Central memory CD8-positive, alpha-beta T cell (primary cell): ENCODE data around the gene DNASE1L2.
"Not testable (repeated sequence)": the region's sequence is repeated elsewhere in the genome, so short reads cannot be mapped to it uniquely, and the experiment has no call there.

Experiments used
- ATAC-seq: fragments of 150-1000 bp; cut with Tn5 transposase; replicated peaks from 2 replicates; pipeline ENCODE4 v1.10.0; 2022; ENCODE audit warnings: mild to moderate bottlenecking, moderate FRiP score, moderate number of reproducible peaks; ENCODE audit not compliant: poor library complexity, severe bottlenecking; ENCODE audit errors: extremely low read depth
- DNase-seq, 2 donors: peaks; one replicate each; pipeline ENCODE4 v3.0.0; 2021; ENCODE audit warnings: low spot score in 2 of 2
- H3K27ac Mint-ChIP-seq: one replicate; pipeline ENCODE4 v1.8.0; 2022; ENCODE audit warnings: low read depth, mild to moderate bottlenecking, moderate library complexity, mixed read lengths
- H3K27me3 Mint-ChIP-seq: one replicate; pipeline ENCODE4 v1.8.0; 2022; ENCODE audit warnings: mixed read lengths
- H3K36me3 Mint-ChIP-seq: one replicate; pipeline ENCODE4 v1.8.0; 2022; ENCODE audit warnings: mild to moderate bottlenecking, moderate library complexity, mixed read lengths; ENCODE audit not compliant: insufficient read depth
- H3K4me1 Mint-ChIP-seq: one replicate; pipeline ENCODE4 v1.8.0; 2022; ENCODE audit warnings: mixed read lengths
- H3K4me3 Mint-ChIP-seq: one replicate; pipeline ENCODE4 v1.8.0; 2022; ENCODE audit warnings: mild to moderate bottlenecking, moderate library complexity, mixed read lengths
- H3K9me3 Mint-ChIP-seq: one replicate; pipeline ENCODE4 v1.8.0; 2022; ENCODE audit warnings: mixed read lengths

DNASE1L2 gene

GRCh38 chr16:2233046-2233775, 3.0 kb upstream of the DNASE1L2 start:
- ATAC-seq (no peak), DNase-seq (no peak)
- no peak overlapping the region for H3K27ac Mint-ChIP-seq
- peaks cover 7% of the 10 kb centered on the region for H3K36me3 Mint-ChIP-seq
- H3K27me3 Mint-ChIP-seq: no peaks in the 10 kb centered on the region
- no peaks in the 10 kb centered on the region for H3K9me3 Mint-ChIP-seq
- H3K4me1 Mint-ChIP-seq: no peaks in the 10 kb centered on the region
- H3K4me3 Mint-ChIP-seq: no peak overlapping the region

- H3K4me3 Mint-ChIP-seq: no peak overlapping the region
- no peaks in the 10 kb centered on the region for H3K4me1 Mint-ChIP-seq
- no peaks in the 10 kb centered on the region for H3K27me3 Mint-ChIP-seq
- H3K27ac Mint-ChIP-seq: no peak overlapping the region
- no peaks in the 10 kb centered on the region for H3K9me3 Mint-ChIP-seq
- H3K36me3 Mint-ChIP-seq: peaks cover 7% of the 10 kb centered on the region
- no peak for ATAC-seq
- no peak for DNase-seq
These were observed 2.1 kb upstream of the DNASE1L2 start for GRCh38 chr16:2233872-2234812.

- H3K27me3 Mint-ChIP-seq: no peaks in the 10 kb centered on the region
- ATAC-seq: no peak
- H3K9me3 Mint-ChIP-seq: no peaks in the 10 kb centered on the region
- H3K27ac Mint-ChIP-seq: no peak overlapping the region
- DNase-seq: no peak
- no peak overlapping the region for H3K4me3 Mint-ChIP-seq
- H3K4me1 Mint-ChIP-seq: no peaks in the 10 kb centered on the region
- H3K36me3 Mint-ChIP-seq: peaks cover 8% of the 10 kb centered on the region
These were observed 1.5 kb upstream of the DNASE1L2 start for GRCh38 chr16:2234813-2235170.

GRCh38 chr16:2235234-2235651, 1.0 kb upstream of the DNASE1L2 start:
- H3K36me3 Mint-ChIP-seq: peaks cover 8% of the 10 kb centered on the region
- no peaks in the 10 kb centered on the region for H3K9me3 Mint-ChIP-seq
- no peaks in the 10 kb centered on the region for H3K27me3 Mint-ChIP-seq
- no peaks in the 10 kb centered on the region for H3K4me1 Mint-ChIP-seq
- DNase-seq (no peak), ATAC-seq (no peak)
- H3K4me3 Mint-ChIP-seq: no peak overlapping the region
- no peak overlapping the region for H3K27ac Mint-ChIP-seq

- Mint-ChIP-seq H3K4me1 (no peaks in the 10 kb centered on the region), H3K27me3 (no peaks in the 10 kb centered on the region), H3K27ac (no peak overlapping the region), H3K9me3 (no peaks in the 10 kb centered on the region), H3K36me3 (peaks cover 7% of the 10 kb centered on the region), H3K4me3 (no peak overlapping the region)
- no peak for ATAC-seq
- no peak for DNase-seq
These were observed 428 bp upstream of the DNASE1L2 start for GRCh38 chr16:2235695-2236336.

GRCh38 chr16:2237102-2237482, 848 bp downstream of the DNASE1L2 start:
- H3K36me3 Mint-ChIP-seq: peaks cover 7% of the 10 kb centered on the region
- DNase-seq (no peak), ATAC-seq (no peak)
- no peak overlapping the region for H3K27ac Mint-ChIP-seq
- H3K9me3 Mint-ChIP-seq: no peaks in the 10 kb centered on the region
- no peaks in the 10 kb centered on the region for H3K27me3 Mint-ChIP-seq
- H3K4me3 Mint-ChIP-seq: no peak overlapping the region
- H3K4me1 Mint-ChIP-seq: no peaks in the 10 kb centered on the region

GRCh38 chr16:2237493-2238149, 1.4 kb downstream of the DNASE1L2 start:
- H3K9me3 Mint-ChIP-seq: no peaks in the 10 kb centered on the region
- no peak overlapping the region for H3K4me3 Mint-ChIP-seq
- H3K27me3 Mint-ChIP-seq: no peaks in the 10 kb centered on the region
- no peak for ATAC-seq
- H3K27ac Mint-ChIP-seq: no peak overlapping the region
- peaks cover 5% of the 10 kb centered on the region for H3K36me3 Mint-ChIP-seq
- no peaks in the 10 kb centered on the region for H3K4me1 Mint-ChIP-seq
- no peak for DNase-seq

GRCh38 chr16:2238150-2238837, 2.0 kb downstream of the DNASE1L2 start:
- Mint-ChIP-seq H3K4me1 (no peaks in the 10 kb centered on the region), H3K36me3 (peaks cover 3% of the 10 kb centered on the region), H3K27me3 (no peaks in the 10 kb centered on the region), H3K9me3 (no peaks in the 10 kb centered on the region), H3K27ac (no peak overlapping the region), H3K4me3 (no peak overlapping the region)
- ATAC-seq (no peak), DNase-seq (no peak)

- no peaks in the 10 kb centered on the region for H3K9me3 Mint-ChIP-seq
- no peaks in the 10 kb centered on the region for H3K27me3 Mint-ChIP-seq
- H3K27ac Mint-ChIP-seq: no peak overlapping the region
- no peak overlapping the region for H3K4me3 Mint-ChIP-seq
- H3K4me1 Mint-ChIP-seq: no peaks in the 10 kb centered on the region
- peaks cover 3% of the 10 kb centered on the region for H3K36me3 Mint-ChIP-seq
- no peak for DNase-seq
- no peak for ATAC-seq
These were observed 2.8 kb downstream of the DNASE1L2 start for GRCh38 chr16:2238838-2239675.

GRCh38 chr16:2240331-2240730, 4.1 kb downstream of the DNASE1L2 start:
- ATAC-seq, H3K27ac Mint-ChIP-seq, H3K36me3 Mint-ChIP-seq, H3K4me1 Mint-ChIP-seq, H3K4me3 Mint-ChIP-seq, DNase-seq, H3K9me3 Mint-ChIP-seq, H3K27me3 Mint-ChIP-seq: not testable (repeated sequence)

- H3K9me3 Mint-ChIP-seq: no peaks in the 10 kb centered on the region
- H3K36me3 Mint-ChIP-seq: peaks cover 6% of the 10 kb centered on the region
- no peak for ATAC-seq
- H3K27me3 Mint-ChIP-seq: no peaks in the 10 kb centered on the region
- no peak overlapping the region for H3K4me3 Mint-ChIP-seq
- H3K27ac Mint-ChIP-seq: no peak overlapping the region
- no peak for DNase-seq
- no peaks in the 10 kb centered on the region for H3K4me1 Mint-ChIP-seq
These were observed 6.4 kb downstream of the DNASE1L2 start for GRCh38 chr16:2242598-2242997.
